ENCODE results near the gene ICA1. TPM values are rescaled to one million over a fixed set of nuclear protein-coding genes. Genes with fewer than 3 reads are reported as not detected.
A peak's percentile ranks its signal among the peaks of the same experiment; 100 is the strongest.

The ICA1 gene
- total and polyA plus RNA-seq, 2 experiments from 2014 or later = 22.2 to 60.7 TPM

- no peak for TF ChIP-seq CTCF (IDR thresholded peaks at IDR 0.05; ENCODE audit: low read depth, low read length)
- H3K36me3 ChIP-seq = no peaks in the 10 kb centered on the region
- H3K9me3 ChIP-seq (ENCODE audit: low read depth) = no peaks in the 10 kb centered on the region
- H3K27me3 ChIP-seq = no peaks in the 10 kb centered on the region
- peaks cover 15% of the 10 kb centered on the region for H3K4me1 ChIP-seq (ENCODE audit: low read depth)
- H3K4me3 ChIP-seq = no peak overlapping the region
- peak in 1 of 2 donors; percentile 50 for DNase-seq (ENCODE audit: low read depth in 1 of 2, low spot score in 1 of 2)
- no peak overlapping the region for H3K27ac ChIP-seq
These were observed 72.3 kb downstream of the ICA1 start for GRCh38 chr7:8189625-8190024.

- Histone ChIP-seq H3K36me3 (no peaks in the 10 kb centered on the region), H3K4me1 (ENCODE audit: low read depth) (peaks cover 22% of the 10 kb centered on the region), H3K27ac (no peak overlapping the region), H3K9me3 (ENCODE audit: low read depth) (no peaks in the 10 kb centered on the region), H3K27me3 (no peaks in the 10 kb centered on the region), H3K4me3 (no peak overlapping the region)
- DNase-seq (ENCODE audit: low read depth in 1 of 2, low spot score in 1 of 2) = no peak
- no peak for TF ChIP-seq CTCF (IDR thresholded peaks at IDR 0.05; ENCODE audit: low read depth, low read length)
These were observed 75.9 kb downstream of the ICA1 start for GRCh38 chr7:8185926-8186683.

DNA sequence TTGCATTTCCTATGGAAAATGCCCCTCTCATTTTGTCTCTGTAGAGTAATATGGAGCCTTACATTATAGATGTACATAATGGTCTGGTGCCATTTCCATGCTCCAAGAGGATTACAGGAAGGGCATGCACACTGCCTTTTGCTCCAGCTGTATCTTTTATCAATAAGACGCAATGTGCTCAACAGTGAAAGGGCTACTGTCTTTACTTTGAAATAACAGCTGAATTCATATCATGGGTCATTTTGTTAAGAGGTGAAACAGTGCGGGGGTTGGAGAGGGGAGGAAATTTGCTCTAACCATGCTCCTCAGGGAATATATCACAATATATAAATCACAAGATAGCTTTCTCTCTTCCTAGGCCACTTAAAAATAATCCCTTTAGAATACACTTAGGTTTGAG is 77.7 kb downstream of the ICA1 start:
- TF ChIP-seq CTCF (IDR thresholded peaks at IDR 0.05; ENCODE audit: low read depth, low read length) = no peak
- H3K4me3 ChIP-seq = no peak overlapping the region
- H3K27me3 ChIP-seq = no peaks in the 10 kb centered on the region

DNA sequence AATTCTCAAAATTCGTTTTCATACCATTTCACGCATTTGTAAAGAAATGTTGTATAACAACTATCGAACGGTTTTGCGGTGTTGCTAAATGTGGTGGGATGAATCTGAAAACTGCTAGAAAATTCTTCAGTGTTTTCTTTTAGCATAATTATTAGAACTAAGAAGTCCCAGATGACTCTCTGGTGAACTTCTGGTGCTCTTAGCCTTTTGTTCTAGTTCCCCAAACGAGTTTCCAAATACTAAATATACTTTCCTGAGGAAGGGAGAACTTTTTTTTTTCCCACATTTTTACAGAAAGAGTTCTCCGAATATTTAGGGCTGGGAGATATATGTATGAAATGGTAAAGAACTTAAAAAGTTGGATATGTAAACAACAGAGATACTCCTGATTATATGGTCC is 82.5 kb downstream of the ICA1 start:
- TF ChIP-seq CTCF (IDR thresholded peaks at IDR 0.05; ENCODE audit: low read depth, low read length) = no peak
- no peaks in the 10 kb centered on the region for H3K9me3 ChIP-seq (ENCODE audit: low read depth)
- no peaks in the 10 kb centered on the region for H3K36me3 ChIP-seq
- no peak overlapping the region for H3K27ac ChIP-seq
- H3K27me3 ChIP-seq = no peaks in the 10 kb centered on the region
- no peak overlapping the region for H3K4me3 ChIP-seq
- no peak for DNase-seq (ENCODE audit: low read depth in 1 of 2, low spot score in 1 of 2)
- H3K4me1 ChIP-seq (ENCODE audit: low read depth) = peaks cover 7% of the 10 kb centered on the region

More for the DNA sequence above, 77.7 kb downstream of the ICA1 start:
- H3K27ac ChIP-seq = no peak overlapping the region
- H3K36me3 ChIP-seq = no peaks in the 10 kb centered on the region
- DNase-seq (ENCODE audit: low read depth in 1 of 2, low spot score in 1 of 2) = no peak
- no peaks in the 10 kb centered on the region for H3K9me3 ChIP-seq (ENCODE audit: low read depth)
- H3K4me1 ChIP-seq (ENCODE audit: low read depth) = peaks cover 12% of the 10 kb centered on the region

DNA sequence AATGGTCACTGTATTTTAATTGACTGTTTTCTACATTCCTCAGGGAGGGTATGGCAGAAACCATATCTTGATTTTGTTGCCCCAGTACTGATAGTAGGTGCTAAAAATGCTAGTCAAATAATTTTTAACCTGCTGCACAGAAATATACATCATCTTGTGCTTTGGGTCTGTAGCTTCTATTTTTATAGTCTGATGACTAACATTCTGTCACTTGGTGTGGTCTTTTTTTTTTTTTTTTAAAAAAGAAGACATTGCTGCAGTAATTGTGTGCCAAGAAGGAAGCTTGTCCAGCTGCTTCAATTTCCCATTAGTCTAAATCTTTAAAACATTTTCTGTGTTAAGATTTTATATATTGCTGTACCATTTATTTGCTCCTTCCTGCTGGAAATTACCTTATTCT is 83.6 kb downstream of the ICA1 start:
- Histone ChIP-seq H3K36me3 (no peaks in the 10 kb centered on the region), H3K9me3 (ENCODE audit: low read depth) (no peaks in the 10 kb centered on the region), H3K27ac (no peak overlapping the region), H3K4me3 (no peak overlapping the region), H3K4me1 (ENCODE audit: low read depth) (peaks cover 2% of the 10 kb centered on the region), H3K27me3 (no peaks in the 10 kb centered on the region)
- DNase-seq (ENCODE audit: low read depth in 1 of 2, low spot score in 1 of 2) = no peak
- no peak for TF ChIP-seq CTCF (IDR thresholded peaks at IDR 0.05; ENCODE audit: low read depth, low read length)

All from cardiac muscle cell (in vitro differentiated cells and primary cell).